ENCODE results near the gene HTR2A. TPM values are rescaled to one million over a fixed set of nuclear protein-coding genes. Genes with fewer than 3 reads are reported as not detected.

Gene HTR2A
- total RNA-seq, 2 experiments from 2014 or later, result not detected

DNA sequence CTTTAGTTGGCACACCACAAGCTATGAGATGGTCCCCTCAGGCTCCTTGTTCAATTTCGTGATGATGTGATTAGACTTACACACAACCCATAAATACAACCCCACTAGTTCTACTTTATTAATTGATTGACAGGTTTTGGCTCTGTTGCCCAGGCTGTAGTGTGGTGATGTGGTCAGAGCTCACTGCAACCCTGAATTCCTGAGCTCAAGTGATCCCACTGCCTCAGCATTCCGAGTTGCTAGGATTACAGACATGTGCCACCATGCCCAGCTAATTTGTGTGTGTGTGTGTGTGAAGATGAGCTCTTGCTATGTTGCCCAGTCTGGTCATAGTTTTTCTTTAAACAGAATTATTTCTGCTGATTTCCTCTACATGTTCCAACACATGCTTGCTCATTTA lies 17.5 kb upstream of the HTR2A start:
- no peaks in the 10 kb centered on the region for H3K4me1 Mint-ChIP-seq (ENCODE audit: low read depth)

DNA sequence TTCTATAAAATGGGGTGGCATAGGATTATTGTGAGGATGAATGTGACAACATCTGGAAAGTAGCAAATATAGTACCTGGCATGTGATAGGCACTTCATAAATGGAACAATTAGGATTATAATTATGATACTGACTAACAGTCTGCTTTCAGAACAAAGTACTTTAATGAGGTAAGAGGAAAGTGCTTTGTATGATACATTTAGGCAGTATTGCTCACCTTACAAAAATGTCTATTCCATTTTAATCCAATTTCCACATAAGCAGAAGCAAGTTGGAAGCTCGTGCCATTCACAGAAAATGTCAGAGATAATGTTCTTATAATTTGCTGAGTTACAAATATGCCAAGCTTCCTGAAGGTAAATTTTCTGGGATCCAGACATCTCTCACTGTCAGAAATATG lies 16.9 kb upstream of the HTR2A start:
- CTCF ChIA-PET, result interaction anchor here (1.5 kb wide), 1 partner anchor 21 kb away, joined by 4 read pairs; no protein-coding TSS in a partner anchor
- intact Hi-C loops (cut with micrococcal nuclease), result no loop called here
- Mint-ChIP-seq H3K9me3 (peaks cover 4% of the 10 kb centered on the region), H3K4me3 (no peak overlapping the region), H3K27me3 (peaks cover 14% of the 10 kb centered on the region), H3K36me3 (ENCODE audit: low read depth) (no peaks in the 10 kb centered on the region), H3K4me1 (ENCODE audit: low read depth) (no peaks in the 10 kb centered on the region), H3K27ac (no peak overlapping the region)
- TF ChIP-seq, protein P1, sequence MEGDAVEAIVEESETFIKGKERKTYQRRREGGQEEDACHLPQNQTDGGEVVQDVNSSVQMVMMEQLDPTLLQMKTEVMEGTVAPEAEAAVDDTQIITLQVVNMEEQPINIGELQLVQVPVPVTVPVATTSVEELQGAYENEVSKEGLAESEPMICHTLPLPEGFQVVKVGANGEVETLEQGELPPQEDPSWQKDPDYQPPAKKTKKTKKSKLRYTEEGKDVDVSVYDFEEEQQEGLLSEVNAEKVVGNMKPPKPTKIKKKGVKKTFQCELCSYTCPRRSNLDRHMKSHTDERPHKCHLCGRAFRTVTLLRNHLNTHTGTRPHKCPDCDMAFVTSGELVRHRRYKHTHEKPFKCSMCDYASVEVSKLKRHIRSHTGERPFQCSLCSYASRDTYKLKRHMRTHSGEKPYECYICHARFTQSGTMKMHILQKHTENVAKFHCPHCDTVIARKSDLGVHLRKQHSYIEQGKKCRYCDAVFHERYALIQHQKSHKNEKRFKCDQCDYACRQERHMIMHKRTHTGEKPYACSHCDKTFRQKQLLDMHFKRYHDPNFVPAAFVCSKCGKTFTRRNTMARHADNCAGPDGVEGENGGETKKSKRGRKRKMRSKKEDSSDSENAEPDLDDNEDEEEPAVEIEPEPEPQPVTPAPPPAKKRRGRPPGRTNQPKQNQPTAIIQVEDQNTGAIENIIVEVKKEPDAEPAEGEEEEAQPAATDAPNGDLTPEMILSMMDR (IDR thresholded peaks at IDR 0.05), result no peak
- POLR2A ChIA-PET, result no interaction called here
- DNase-seq (no peak), ATAC-seq (no peak)

More for the DNA sequence above, 17.5 kb upstream of the HTR2A start:
- ChIA-PET CTCF (interaction anchor here (1.5 kb wide), 1 partner anchor 21 kb away, joined by 4 read pairs; no protein-coding TSS in a partner anchor), POLR2A (no interaction called here)
- intact Hi-C loops (cut with micrococcal nuclease), result no loop called here
- TF ChIP-seq, protein P1 (IDR thresholded peaks at IDR 0.05), result no peak
- ATAC-seq (no peak), DNase-seq (no peak)
- H3K27me3 Mint-ChIP-seq, result peaks cover 15% of the 10 kb centered on the region
- no peak overlapping the region for H3K27ac Mint-ChIP-seq
- H3K36me3 Mint-ChIP-seq (ENCODE audit: low read depth), result no peaks in the 10 kb centered on the region
- no peak overlapping the region for H3K4me3 Mint-ChIP-seq
- H3K9me3 Mint-ChIP-seq, result peaks cover 4% of the 10 kb centered on the region

DNA sequence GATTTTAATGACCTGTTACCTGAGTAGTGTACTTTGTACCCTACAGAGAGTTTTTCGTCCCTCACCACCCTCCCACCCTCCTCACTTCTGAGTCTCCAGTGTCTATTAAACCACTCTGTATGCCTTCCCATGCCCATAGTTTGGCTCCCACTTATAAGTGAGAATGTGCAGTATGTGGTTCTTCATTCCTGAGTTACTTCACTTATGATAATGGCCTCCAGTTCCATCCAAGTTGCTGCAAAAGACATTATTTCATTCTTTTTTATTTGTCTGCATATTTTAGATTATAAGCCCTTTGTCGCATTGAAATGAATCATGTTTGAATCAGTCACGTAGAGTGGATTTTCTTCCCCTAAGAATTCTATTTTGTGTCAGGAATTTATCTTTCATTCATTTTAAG lies 12.2 kb upstream of the HTR2A start:
- intact Hi-C loops (cut with micrococcal nuclease), result no loop called here
- peaks cover 11% of the 10 kb centered on the region for H3K27me3 Mint-ChIP-seq
- ChIA-PET POLR2A (no interaction called here), CTCF (interaction anchor here (1.1 kb wide), 1 partner anchor 15 kb away, joined by 3 read pairs; no protein-coding TSS in a partner anchor)
- no peaks in the 10 kb centered on the region for H3K36me3 Mint-ChIP-seq (ENCODE audit: low read depth)
- H3K4me1 Mint-ChIP-seq (ENCODE audit: low read depth), result no peaks in the 10 kb centered on the region
- no peak overlapping the region for H3K4me3 Mint-ChIP-seq
- TF ChIP-seq, protein P1 (IDR thresholded peaks at IDR 0.05), result no peak
- H3K9me3 Mint-ChIP-seq, result peaks cover 2% of the 10 kb centered on the region
- ATAC-seq (no peak), DNase-seq (no peak)
- no peak overlapping the region for H3K27ac Mint-ChIP-seq

GRCh38 chr13:46908501-46908900 lies 11.6 kb upstream of the HTR2A start:
- no peaks in the 10 kb centered on the region for H3K4me1 Mint-ChIP-seq (ENCODE audit: low read depth)
- ChIA-PET CTCF (no interaction called here), POLR2A (no interaction called here)
- intact Hi-C loops (cut with micrococcal nuclease), result no loop called here
- H3K27me3 Mint-ChIP-seq, result peaks cover 11% of the 10 kb centered on the region
- DNase-seq, result no peak
- H3K9me3 Mint-ChIP-seq, result peaks cover 2% of the 10 kb centered on the region
- H3K4me3 Mint-ChIP-seq, result no peak overlapping the region
- no peak overlapping the region for H3K27ac Mint-ChIP-seq
- TF ChIP-seq, protein P1 (IDR thresholded peaks at IDR 0.05), result no peak
- no peaks in the 10 kb centered on the region for H3K36me3 Mint-ChIP-seq (ENCODE audit: low read depth)
- ATAC-seq, result no peak

- Mint-ChIP-seq H3K27ac (no peak overlapping the region), H3K4me1 (ENCODE audit: low read depth) (no peaks in the 10 kb centered on the region), H3K27me3 (peaks cover 20% of the 10 kb centered on the region), H3K4me3 (no peak overlapping the region), H3K36me3 (ENCODE audit: low read depth) (no peaks in the 10 kb centered on the region), H3K9me3 (no peaks in the 10 kb centered on the region)
- CTCF ChIA-PET, result interaction anchor here (1.0 to 1.5 kb wide), 2 partner anchors 12 to 67 kb away, joined by 3 to 6 read pairs; no protein-coding TSS in a partner anchor
- intact Hi-C loops (cut with micrococcal nuclease), result no loop called here
- DNase-seq (no peak), ATAC-seq (no peak)
- TF ChIP-seq, protein P1 (IDR thresholded peaks at IDR 0.05), result no peak
- POLR2A ChIA-PET, result no interaction called here
Measured at GRCh38 chr13:46906405-46906804, 9.6 kb upstream of the HTR2A start.
